Activated CD4-positive, alpha-beta T cell treated with anti-CD3 and anti-CD28 coated beads for 24 hours (primary cell): ENCODE measurements around the gene HDAC11.

ENCODE experiments used
- DNase-seq, 2 donors: peaks; one replicate each; pipeline ENCODE4 v3.0.0-alpha.2; 2020; ENCODE audit warnings: low read depth in 2 of 2

HDAC11 gene

GRCh38 chr3:13542142-13542541 lies 62.0 kb downstream of the HDAC11 start:
- no peak for DNase-seq

GRCh38 chr3:13543253-13543652 lies 63.1 kb downstream of the HDAC11 start:
- no peak for DNase-seq

GRCh38 chr3:13544293-13544831 lies 64.3 kb downstream of the HDAC11 start:
- DNase-seq = peak; percentile 13 to 44

GRCh38 chr3:13544951-13545651 lies 65.0 kb downstream of the HDAC11 start:
- DNase-seq = no peak

GRCh38 chr3:13545952-13546454 lies 65.9 kb downstream of the HDAC11 start:
- no peak for DNase-seq

- DNase-seq = no peak
Measured at GRCh38 chr3:13546667-13547171, 66.6 kb downstream of the HDAC11 start.

- DNase-seq = no peak
Measured at GRCh38 chr3:13547591-13548371, 67.7 kb downstream of the HDAC11 start.

GRCh38 chr3:13548696-13549622 lies 68.9 kb downstream of the HDAC11 start, which contains the start of gene FBLN2:
TSS of gene FBLN2 (plus strand) at chr3:13549125. CDS start at chr3:13570356, 21,231 bp downstream.
- DNase-seq = peak in 1 of 2 donors; percentile 6

- no peak for DNase-seq
Measured at GRCh38 chr3:13549623-13550422, 69.7 kb downstream of the HDAC11 start.

- DNase-seq = no peak
Measured at GRCh38 chr3:13550423-13550690, 70.3 kb downstream of the HDAC11 start.

- DNase-seq = no peak
Measured at GRCh38 chr3:13550791-13551360, 70.8 kb downstream of the HDAC11 start.

- no peak for DNase-seq
Measured at GRCh38 chr3:13552857-13553652, 72.9 kb downstream of the HDAC11 start.

GRCh38 chr3:13553686-13554085 lies 73.6 kb downstream of the HDAC11 start:
- DNase-seq = no peak

- no peak for DNase-seq
Measured at GRCh38 chr3:13555753-13556152, 75.6 kb downstream of the HDAC11 start.
